HEK293T (cell line): ENCODE results near the gene HMBS.
A peak's percentile ranks its signal among the peaks of the same experiment; 100 is the strongest.

Experiments
- CTCF ChIA-PET: fragments of 350-600 bp; formaldehyde crosslinking; extraction: SDS; loops from one replicate; lab custom pipeline; 2021; ENCODE audit warnings: antibody characterized with exemption, inconsistent platforms; lab: Yijun Ruan, JAX
- POLR2A ChIA-PET: fragments of 350-600 bp; formaldehyde crosslinking; extraction: SDS; loops from one replicate; lab custom pipeline; 2020; ENCODE audit warnings: antibody characterized with exemption, inconsistent platforms; lab: Yijun Ruan, JAX
- DNase-seq: peaks from one replicate; pipeline ENCODE4 v3.0.0; 2012; ENCODE audit warnings: mixed read lengths; ENCODE audit errors: extremely low spot score
- ARNT ChIP-seq: fragments of 450-650 bp; IDR thresholded peaks from 2 replicates; pipeline ENCODE4 v1.6.1; 2017; ENCODE audit warnings: mild to moderate bottlenecking
- BHLHE40 ChIP-seq: fragments of 450-650 bp; IDR thresholded peaks from 2 replicates; pipeline ENCODE4 v1.6.1; 2016; ENCODE audit warnings: mild to moderate bottlenecking, moderate library complexity, borderline replicate concordance
- CTBP1 ChIP-seq: fragments of 450-650 bp; IDR thresholded peaks from 2 replicates; pipeline ENCODE4 v1.6.1; 2016; ENCODE audit warnings: borderline replicate concordance
- ELF4 ChIP-seq: fragments of 450-650 bp; IDR thresholded peaks from 2 replicates; pipeline ENCODE4 v1.6.1; 2017; ENCODE audit warnings: antibody characterized with exemption
- FOXA1 ChIP-seq: fragments of 450-650 bp; IDR thresholded peaks from 2 replicates; pipeline ENCODE4 v1.6.1; 2016; ENCODE audit warnings: mild to moderate bottlenecking
- FOXK2 ChIP-seq: fragments of 450-650 bp; IDR thresholded peaks from 2 replicates; pipeline ENCODE4 v1.6.1; 2016; ENCODE audit warnings: mild to moderate bottlenecking
- FOXM1 ChIP-seq: fragments of 450-650 bp; IDR thresholded peaks from 2 replicates; pipeline ENCODE4 v1.6.1; 2017; ENCODE audit warnings: mild to moderate bottlenecking, borderline replicate concordance
- HDGF ChIP-seq: fragments of 450-650 bp; IDR thresholded peaks from 2 replicates; pipeline ENCODE4 v1.6.1; 2017; ENCODE audit warnings: antibody characterized with exemption, borderline replicate concordance
- L3MBTL2 ChIP-seq: fragments of 450-650 bp; conservative IDR thresholded peaks from 2 replicates; pipeline ENCODE4 v1.6.1; 2016; ENCODE audit warnings: mild to moderate bottlenecking
- LEF1 ChIP-seq: fragments of 450-650 bp; IDR thresholded peaks from 2 replicates; pipeline ENCODE4 v1.6.1; 2017; ENCODE audit warnings: mild to moderate bottlenecking, borderline replicate concordance
- NFRKB ChIP-seq: fragments of 450-650 bp; IDR thresholded peaks from 2 replicates; pipeline ENCODE4 v1.6.1; 2016; ENCODE audit warnings: mild to moderate bottlenecking, moderate library complexity
- SP1 ChIP-seq: fragments of 450-650 bp; IDR thresholded peaks from 2 replicates; pipeline ENCODE4 v1.6.1; 2017
- SUZ12 ChIP-seq: fragments of 450-650 bp; IDR thresholded peaks from 2 replicates; pipeline ENCODE4 v1.6.1; 2016; ENCODE audit warnings: mild to moderate bottlenecking
- TARDBP ChIP-seq: fragments of 450-650 bp; IDR thresholded peaks from 2 replicates; pipeline ENCODE4 v1.6.1; 2016
- ZNF384 ChIP-seq: fragments of 450-650 bp; IDR thresholded peaks from 2 replicates; pipeline ENCODE4 v1.6.1; 2016
- TF ChIP-seq, protein P1 (sequence below): fragments of 450-650 bp; IDR thresholded peaks from 2 replicates; pipeline ENCODE4 v1.6.1; 2016

Gene HMBS

DNA sequence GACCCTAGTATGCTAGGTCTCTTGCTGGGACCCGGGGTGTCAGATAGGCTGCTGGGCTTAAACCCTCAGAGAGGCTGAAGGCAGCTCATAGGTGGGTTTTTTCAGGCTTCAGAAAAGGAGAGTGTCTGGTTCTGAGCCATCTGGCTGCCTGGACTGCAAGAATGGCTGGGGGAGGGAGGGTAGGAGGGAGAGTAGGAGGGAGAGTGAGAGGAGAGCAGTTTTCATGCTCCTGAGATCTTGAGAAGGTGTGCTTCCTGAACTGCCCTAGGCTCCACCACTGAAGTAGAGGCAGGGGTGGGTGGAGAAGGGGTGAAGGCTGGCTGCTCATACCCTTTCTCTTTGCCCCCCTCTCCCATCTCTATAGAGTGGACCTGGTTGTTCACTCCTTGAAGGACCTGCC, 4.6 kb downstream of the HMBS start:
- no peak for TF ChIP-seq SP1
- TF ChIP-seq HDGF = no peak
- TF ChIP-seq SUZ12 = no peak
- TF ChIP-seq BHLHE40 = no peak
- no peak for TF ChIP-seq ARNT
- no peak for TF ChIP-seq ELF4
- TF ChIP-seq FOXA1 = no peak
- no peak for TF ChIP-seq NFRKB
- TF ChIP-seq, protein P1, sequence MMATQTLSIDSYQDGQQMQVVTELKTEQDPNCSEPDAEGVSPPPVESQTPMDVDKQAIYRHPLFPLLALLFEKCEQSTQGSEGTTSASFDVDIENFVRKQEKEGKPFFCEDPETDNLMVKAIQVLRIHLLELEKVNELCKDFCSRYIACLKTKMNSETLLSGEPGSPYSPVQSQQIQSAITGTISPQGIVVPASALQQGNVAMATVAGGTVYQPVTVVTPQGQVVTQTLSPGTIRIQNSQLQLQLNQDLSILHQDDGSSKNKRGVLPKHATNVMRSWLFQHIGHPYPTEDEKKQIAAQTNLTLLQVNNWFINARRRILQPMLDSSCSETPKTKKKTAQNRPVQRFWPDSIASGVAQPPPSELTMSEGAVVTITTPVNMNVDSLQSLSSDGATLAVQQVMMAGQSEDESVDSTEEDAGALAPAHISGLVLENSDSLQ = no peak
- no peak for TF ChIP-seq CTBP1
- no peak for TF ChIP-seq LEF1
- no peak for TF ChIP-seq L3MBTL2
- no peak for TF ChIP-seq TARDBP
- TF ChIP-seq FOXM1 = no peak
- no peak for TF ChIP-seq FOXK2
- TF ChIP-seq ZNF384 = no peak
- no peak for DNase-seq
- ChIA-PET POLR2A (interaction anchor here (1.1 kb wide), 1 partner anchor 32 kb away, joined by 4 read pairs; the partner anchor contains the start of gene HINFP), CTCF (no interaction called here)

DNA sequence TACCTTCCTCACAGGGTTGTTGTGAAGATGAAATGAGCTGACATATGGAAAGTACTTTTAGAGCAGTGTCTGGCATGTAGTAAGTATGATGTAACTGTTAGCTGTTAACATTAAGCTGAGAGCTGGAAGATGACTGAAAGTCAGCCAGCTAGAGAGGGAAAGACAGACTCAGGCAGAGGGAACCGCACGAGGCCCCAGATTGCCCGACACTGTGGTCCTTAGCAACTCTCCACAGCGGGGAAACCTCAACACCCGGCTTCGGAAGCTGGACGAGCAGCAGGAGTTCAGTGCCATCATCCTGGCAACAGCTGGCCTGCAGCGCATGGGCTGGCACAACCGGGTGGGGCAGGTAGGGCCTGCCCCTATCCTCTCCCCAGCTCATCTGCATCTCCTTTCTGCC, 6.5 kb downstream of the HMBS start:
- ChIA-PET CTCF (interaction anchor here (0.6 to 0.7 kb wide), 2 partner anchors 160 to 247 kb away, joined by 3 read pairs; no protein-coding TSS in a partner anchor), POLR2A (interaction anchor here (1.2 to 1.4 kb wide), 2 partner anchors 16 to 24 kb away, joined by 4 read pairs; partner anchors contain the start of genes C2CD2L and VPS11)
- TF ChIP-seq SP1 (no peak), NFRKB (no peak), L3MBTL2 (no peak), HDGF (no peak), LEF1 (no peak), FOXK2 (no peak), FOXA1 (no peak), FOXM1 (no peak), ZNF384 (no peak), SUZ12 (no peak), ELF4 (no peak), TARDBP (no peak), ARNT (no peak), BHLHE40 (no peak), CTBP1 (no peak)
- TF ChIP-seq, protein P1 = no peak
- DNase-seq = no peak

GRCh38 chr11:119091966-119092879, 7.5 kb downstream of the HMBS start:
- ChIA-PET POLR2A (interaction anchor here (1.0 to 4.1 kb wide), 5 partner anchors 7 to 25 kb away, joined by 3 to 47 read pairs (median 6); partner anchors contain the start of genes C2CD2L, DPAGT1, HMBS and VPS11), CTCF (interaction anchor here (0.7 kb wide), 1 partner anchor 161 kb away, joined by 3 read pairs; no protein-coding TSS in a partner anchor)
- no peak for DNase-seq
- TF ChIP-seq FOXK2 (no peak), TARDBP (no peak), FOXM1 (no peak), LEF1 (no peak), NFRKB (no peak), ZNF384 (no peak), L3MBTL2 (no peak), ARNT (no peak)

- POLR2A ChIA-PET = interaction anchor here (1.0 to 4.1 kb wide), 9 partner anchors 7 to 46 kb away, joined by 3 to 47 read pairs (median 7); partner anchors contain the start of genes C2CD2L, DPAGT1, HINFP and HMBS
- DNase-seq = no peak
- CTCF ChIA-PET = no interaction called here
- TF ChIP-seq HDGF (0 out of 2 replicates have a peak, but pooled peaks have one; percentile 65), LEF1 (no peak), L3MBTL2 (0 out of 2 replicates have a peak, but pooled peaks have one; percentile 33)
These were observed 8.5 kb downstream of the HMBS start for GRCh38 chr11:119092880-119093842.
